H9 (cell line): ENCODE results near the gene ERVFRD-1. TPM values are rescaled to one million over a fixed set of nuclear protein-coding genes. Genes with fewer than 3 reads are reported as not detected.

ENCODE experiments used
- DNase-seq: peaks from one replicate; pipeline ENCODE4 v3.0.0-alpha.2; 2017
- H2AFZ ChIP-seq: one replicate; pipeline ENCODE4 v1.6.1; 2013; ENCODE audit warnings: mild to moderate bottlenecking, low read length, control low read depth, moderate library complexity
- H2AK5ac ChIP-seq: 2 replicates; pipeline ENCODE4 v1.6.1; 2013; ENCODE audit warnings: low read length, control low read depth, mixed read lengths; ENCODE audit not compliant: insufficient read length
- H2BK120ac ChIP-seq: one replicate; pipeline ENCODE4 v1.6.1; 2013; ENCODE audit warnings: low read depth, mild to moderate bottlenecking, low read length, control low read depth, inconsistent platforms; ENCODE audit not compliant: poor library complexity, severe bottlenecking
- H2BK12ac ChIP-seq: 2 replicates; pipeline ENCODE4 v1.6.1; 2013; ENCODE audit warnings: low read length, control low read depth, mixed read lengths, low read depth; ENCODE audit not compliant: insufficient read length
- H2BK15ac ChIP-seq: 2 replicates; pipeline ENCODE4 v1.6.1; 2013; ENCODE audit warnings: low read depth, low read length, control low read depth
- H2BK20ac ChIP-seq: one replicate; pipeline ENCODE4 v1.6.1; 2013; ENCODE audit warnings: low read depth, mild to moderate bottlenecking, low read length, control low read depth, inconsistent platforms; ENCODE audit not compliant: poor library complexity, severe bottlenecking
- H2BK5ac ChIP-seq: 2 replicates; pipeline ENCODE4 v1.6.1; 2013; ENCODE audit warnings: low read length, control low read depth, mixed read lengths; ENCODE audit not compliant: insufficient read length
- H3K14ac ChIP-seq: 2 replicates; pipeline ENCODE4 v1.6.1; 2013; ENCODE audit warnings: low read length, control low read depth; ENCODE audit not compliant: insufficient read depth
- H3K18ac ChIP-seq: 2 replicates; pipeline ENCODE4 v1.6.1; 2013; ENCODE audit warnings: low read depth, mild to moderate bottlenecking, mixed read lengths, low read length, control low read depth; ENCODE audit not compliant: insufficient read length
- H3K23ac ChIP-seq: 2 replicates; pipeline ENCODE4 v1.6.1; 2013; ENCODE audit warnings: low read length, control low read depth, mixed read lengths, low read depth; ENCODE audit not compliant: insufficient read length
- H3K23me2 ChIP-seq: 2 replicates; pipeline ENCODE4 v1.6.1; 2013; ENCODE audit warnings: low read depth, mild to moderate bottlenecking, mixed read lengths, low read length, control low read depth; ENCODE audit not compliant: insufficient read length, poor library complexity, severe bottlenecking
- H3K27ac ChIP-seq: 2 replicates; pipeline ENCODE4 v1.5.1; 2013; ENCODE audit warnings: low read length, control low read depth, mixed read lengths, low read depth; ENCODE audit not compliant: insufficient read length
- H3K27me3 ChIP-seq: 2 replicates; pipeline ENCODE4 v1.6.1; 2013; ENCODE audit warnings: low read length, control low read depth, inconsistent platforms; ENCODE audit not compliant: insufficient read depth
- H3K4ac ChIP-seq: 2 replicates; pipeline ENCODE4 v1.6.1; 2013; ENCODE audit warnings: low read depth, mild to moderate bottlenecking, control low read depth, inconsistent platforms, low read length, moderate library complexity
- H3K4me1 ChIP-seq: 2 replicates; pipeline ENCODE4 v1.6.1; 2013; ENCODE audit warnings: low read length, control low read depth, inconsistent platforms; ENCODE audit not compliant: insufficient read depth
- H3K4me2 ChIP-seq: 2 replicates; pipeline ENCODE4 v1.6.1; 2013; ENCODE audit warnings: low read length, control low read depth, mixed read lengths; ENCODE audit not compliant: insufficient read length, insufficient read depth
- H3K56ac ChIP-seq: 2 replicates; pipeline ENCODE4 v1.6.1; 2013; ENCODE audit warnings: low read depth, mild to moderate bottlenecking, mixed read lengths, low read length, control low read depth; ENCODE audit not compliant: insufficient read length
- H3K79me1 ChIP-seq: 2 replicates; pipeline ENCODE4 v1.6.1; 2013; ENCODE audit warnings: low read depth, mild to moderate bottlenecking, moderate library complexity, low read length, control low read depth, inconsistent platforms; ENCODE audit not compliant: insufficient read depth, poor library complexity, severe bottlenecking
- H3K79me2 ChIP-seq: 2 replicates; pipeline ENCODE4 v1.6.1; 2013; ENCODE audit warnings: low read length, control low read depth, inconsistent platforms; ENCODE audit not compliant: insufficient read depth
- H3K9ac ChIP-seq: 2 replicates; pipeline ENCODE4 v1.6.1; 2013; ENCODE audit warnings: low read length, control low read depth, mixed read lengths; ENCODE audit not compliant: insufficient read length; ENCODE audit errors: extremely low read depth
- H3K9me3 ChIP-seq: one replicate; pipeline ENCODE4 v1.6.1; 2013; ENCODE audit warnings: low read depth, low read length, inconsistent platforms; ENCODE audit not compliant: control insufficient read depth
- H3T11ph ChIP-seq: one replicate; pipeline ENCODE4 v1.6.1; 2013; ENCODE audit warnings: mild to moderate bottlenecking, low read length, control low read depth, inconsistent platforms
- H4K20me1 ChIP-seq: one replicate; pipeline ENCODE4 v1.6.1; 2013; ENCODE audit not compliant: control insufficient read depth, insufficient read length, insufficient read depth
- H4K5ac ChIP-seq: 2 replicates; pipeline ENCODE4 v1.6.1; 2013; ENCODE audit warnings: low read depth, mild to moderate bottlenecking, mixed read lengths, low read length, control low read depth; ENCODE audit not compliant: insufficient read length
- H4K8ac ChIP-seq: replicated peaks from 2 replicates; pipeline ENCODE4 v1.6.1; 2013; ENCODE audit warnings: low read length, control low read depth, mixed read lengths, low read depth; ENCODE audit not compliant: insufficient read length
- H4K91ac ChIP-seq: 2 replicates; pipeline ENCODE4 v1.6.1; 2013; ENCODE audit warnings: low read depth, mild to moderate bottlenecking, moderate library complexity, mixed read lengths, low read length, control low read depth; ENCODE audit not compliant: insufficient read length
- H3K27ac Mint-ChIP-seq, 3 experiments: 2 replicates in 2 of 3; 3 replicates in 1 of 3; pipeline ENCODE4 v1.8.0; 2020 to 2021; ENCODE audit warnings: mixed read lengths in 3 of 3, mild to moderate bottlenecking in 1 of 3, moderate library complexity in 1 of 3
- H3K27me3 Mint-ChIP-seq: 2 replicates; pipeline ENCODE4 v1.8.0; 2021; ENCODE audit warnings: low read depth, mild to moderate bottlenecking, moderate library complexity, mixed read lengths
- H3K36me3 Mint-ChIP-seq, 3 experiments: 2 replicates in 2 of 3; 3 replicates in 1 of 3; pipeline ENCODE4 v1.8.0; 2020 to 2021; ENCODE audit warnings: low read depth in 3 of 3, mixed read lengths in 3 of 3; ENCODE audit not compliant: insufficient read depth in 1 of 3
- H3K4me1 Mint-ChIP-seq, 2 experiments: 2 replicates each; pipeline ENCODE4 v1.8.0; 2020; ENCODE audit warnings: mixed read lengths in 2 of 2
- H3K4me3 Mint-ChIP-seq, 2 experiments: 2 replicates in 1 of 2; 3 replicates in 1 of 2; pipeline ENCODE4 v1.8.0; 2020 to 2021; ENCODE audit warnings: mild to moderate bottlenecking in 2 of 2, mixed read lengths in 2 of 2, moderate library complexity in 1 of 2
- H3K9me3 Mint-ChIP-seq, 2 experiments: 2 replicates in 1 of 2; 3 replicates in 1 of 2; pipeline ENCODE4 v1.8.0; 2020; ENCODE audit warnings: mild to moderate bottlenecking in 2 of 2, mixed read lengths in 2 of 2, moderate library complexity in 1 of 2
- CTCF ChIP-seq: fragments of 200-600 bp; sonication (generic); conservative IDR thresholded peaks from 3 replicates; pipeline ENCODE4 v1.8.0; 2021; ENCODE audit warnings: antibody characterized with exemption, mild to moderate bottlenecking
- WGBS: extraction: QIAGEN DNeasy Blood & Tissue Kit; methylation state at CpG from one replicate; pipeline ENCODE4 v1.1.7; 2013; ENCODE audit warnings: missing lambda C conversion rate, low lambda C conversion rate, mixed read lengths; ENCODE audit not compliant: insufficient read length; ENCODE audit errors: extremely low coverage; 5-methylcytosine and 5-hydroxymethylcytosine counted together
- total RNA-seq: library from RNA; stranded (reverse); gene quantifications from 2 replicates; pipeline ENCODE4 v1.2.1, GENCODE V29; 2021

The ERVFRD-1 gene
- total RNA-seq, 1 experiment from 2014 or later, result not detected

GRCh38 chr6:11121851-11122250, 10.3 kb upstream of the ERVFRD-1 start:
- no peaks in the 10 kb centered on the region for H3K27me3 Mint-ChIP-seq
- no peak for TF ChIP-seq CTCF
- H3K27me3 ChIP-seq, result no peaks in the 10 kb centered on the region
- H3K79me1 ChIP-seq, result peaks cover 3% of the 10 kb centered on the region
- H2AK5ac ChIP-seq, result no peak overlapping the region
- no peak for DNase-seq
- no peak overlapping the region for H3K9ac ChIP-seq
- H3K4me1 Mint-ChIP-seq, result peaks cover 10 to 11% of the 10 kb centered on the region in 2 experiments
- H3K9me3 Mint-ChIP-seq, result no peaks in the 10 kb centered on the region
- no peak overlapping the region for H2BK5ac ChIP-seq
- no peaks in the 10 kb centered on the region for H3K23me2 ChIP-seq
- no peak overlapping the region for H3K27ac ChIP-seq
- H3K36me3 Mint-ChIP-seq, result peaks cover 0 to 12% (median 7%) of the 10 kb centered on the region in 3 experiments; a peak in 3 of 7 replicates
- no peak overlapping the region for H3K23ac ChIP-seq
- H3K4me1 ChIP-seq, result peaks cover 4% of the 10 kb centered on the region; the same call in 1 of the 2 replicates
- no peak overlapping the region for H3K4me3 Mint-ChIP-seq
- H3K56ac ChIP-seq, result no peak overlapping the region
- no peak overlapping the region for H3K4ac ChIP-seq
- H2BK15ac ChIP-seq, result no peak overlapping the region
- no peak overlapping the region for H4K8ac ChIP-seq
- no peak overlapping the region for H2BK12ac ChIP-seq
- no peak overlapping the region for H2BK20ac ChIP-seq
- no peak overlapping the region; a peak in 1 of 7 replicates for H3K27ac Mint-ChIP-seq
- no peak overlapping the region for H3K14ac ChIP-seq
- no CpG with 5 or more reads among the region's 2 CpGs for WGBS
- H4K20me1 ChIP-seq, result no peaks in the 10 kb centered on the region
- H4K91ac ChIP-seq, result no peak overlapping the region
- H3T11ph ChIP-seq, result no peak overlapping the region
- no peak overlapping the region for H2BK120ac ChIP-seq
- H4K5ac ChIP-seq, result no peak overlapping the region
- H2AFZ ChIP-seq, result no peak overlapping the region
- no peak overlapping the region for H3K18ac ChIP-seq
- no peaks in the 10 kb centered on the region; the same call in 1 of the 2 replicates for H3K79me2 ChIP-seq
- H3K4me2 ChIP-seq, result no peak overlapping the region
- H3K9me3 ChIP-seq, result no peaks in the 10 kb centered on the region
